Measurements from ENCODE around the gene ELL. TPM values are rescaled to one million over a fixed set of nuclear protein-coding genes. Genes with fewer than 3 reads are reported as not detected.
A peak's percentile ranks its signal among the peaks of the same experiment; 100 is the strongest.

Gene ELL
- polyA plus RNA-seq, 1 experiment = 2.7 TPM

DNA sequence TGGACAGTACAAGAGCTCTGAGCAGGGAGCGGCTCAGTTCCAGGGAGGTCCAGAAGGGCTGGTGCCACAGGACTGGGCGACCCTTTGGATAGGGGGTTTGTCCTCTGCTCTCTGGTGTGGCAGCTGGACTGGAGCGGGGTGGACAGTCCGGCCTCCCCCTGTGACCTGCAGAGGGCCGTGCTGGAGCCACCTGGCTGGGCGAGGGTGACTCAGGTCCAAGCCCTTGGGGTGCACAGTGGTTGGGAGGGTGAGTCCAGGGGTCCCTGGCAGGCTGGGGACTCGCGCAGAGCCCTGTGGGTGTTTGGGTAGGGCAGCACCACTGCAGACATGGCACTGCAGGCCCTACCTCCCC is 95.5 kb downstream of the ELL start:
- POLR2A ChIA-PET = no interaction called here
- Histone ChIP-seq H3K9me3 (ENCODE audit: control insufficient read depth, insufficient read depth, low read length) (no peaks in the 10 kb centered on the region), H3K4me3 (ENCODE audit: low read depth, low read length) (0 out of 2 replicates have a peak overlapping the region, but pooled peaks have one; percentile 22), H3K27me3 (ENCODE audit: control insufficient read depth, insufficient read depth, low read length) (no peaks in the 10 kb centered on the region), H3K27ac (ENCODE audit: low read depth, low read length) (peak overlapping the region; percentile 70)
- CTCF ChIA-PET = no interaction called here
- no peak for DNase-seq (ENCODE audit: low read depth, low spot score)
- TF ChIP-seq, protein P1, sequence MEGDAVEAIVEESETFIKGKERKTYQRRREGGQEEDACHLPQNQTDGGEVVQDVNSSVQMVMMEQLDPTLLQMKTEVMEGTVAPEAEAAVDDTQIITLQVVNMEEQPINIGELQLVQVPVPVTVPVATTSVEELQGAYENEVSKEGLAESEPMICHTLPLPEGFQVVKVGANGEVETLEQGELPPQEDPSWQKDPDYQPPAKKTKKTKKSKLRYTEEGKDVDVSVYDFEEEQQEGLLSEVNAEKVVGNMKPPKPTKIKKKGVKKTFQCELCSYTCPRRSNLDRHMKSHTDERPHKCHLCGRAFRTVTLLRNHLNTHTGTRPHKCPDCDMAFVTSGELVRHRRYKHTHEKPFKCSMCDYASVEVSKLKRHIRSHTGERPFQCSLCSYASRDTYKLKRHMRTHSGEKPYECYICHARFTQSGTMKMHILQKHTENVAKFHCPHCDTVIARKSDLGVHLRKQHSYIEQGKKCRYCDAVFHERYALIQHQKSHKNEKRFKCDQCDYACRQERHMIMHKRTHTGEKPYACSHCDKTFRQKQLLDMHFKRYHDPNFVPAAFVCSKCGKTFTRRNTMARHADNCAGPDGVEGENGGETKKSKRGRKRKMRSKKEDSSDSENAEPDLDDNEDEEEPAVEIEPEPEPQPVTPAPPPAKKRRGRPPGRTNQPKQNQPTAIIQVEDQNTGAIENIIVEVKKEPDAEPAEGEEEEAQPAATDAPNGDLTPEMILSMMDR (IDR thresholded peaks at IDR 0.05; ENCODE audit: low read depth, low read length) = no peak

DNA sequence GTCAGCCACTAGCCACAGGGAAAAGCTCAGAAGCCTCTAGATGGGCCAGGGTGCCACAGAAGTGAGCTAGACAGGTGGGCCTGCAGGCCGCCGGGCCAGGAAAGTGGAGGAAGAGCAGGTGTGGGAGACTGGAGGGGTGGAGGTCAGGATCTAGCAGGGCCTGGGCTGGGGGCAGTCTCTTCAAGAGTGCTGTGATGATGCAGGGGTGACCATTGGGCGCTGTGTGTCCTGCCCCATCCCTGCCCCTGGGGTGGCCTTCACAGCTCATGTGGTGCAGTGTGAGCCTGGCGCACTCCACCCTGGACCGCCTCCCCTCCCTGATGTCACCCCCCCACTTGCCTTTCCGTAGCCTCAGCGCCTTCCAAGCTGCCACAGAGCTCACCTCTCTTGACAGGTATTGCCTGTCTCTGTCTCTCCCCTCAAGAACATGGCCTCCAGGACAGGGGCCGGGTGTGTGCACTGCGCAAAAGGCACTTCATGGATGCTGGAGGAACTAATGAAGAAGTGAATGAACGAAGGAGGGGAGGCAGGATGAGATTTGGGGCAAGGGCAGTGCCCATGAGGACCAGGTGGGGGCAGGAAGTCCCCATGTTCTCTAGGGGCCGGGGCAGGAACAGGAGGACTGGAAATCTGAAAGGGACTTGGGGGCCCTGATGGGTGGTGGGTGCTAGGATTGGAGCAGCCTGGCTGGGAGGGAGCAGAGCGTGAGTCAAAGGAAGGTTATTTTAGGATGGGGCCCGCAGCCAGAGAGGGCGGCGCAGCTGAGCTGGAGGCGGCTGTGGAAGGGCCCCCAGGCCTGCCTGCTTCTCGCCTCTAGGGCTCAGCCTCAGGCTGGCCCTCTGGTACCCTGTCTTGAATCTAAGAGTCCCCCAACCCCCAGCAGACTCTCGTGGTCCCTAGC is 96.1 kb downstream of the ELL start:
- DNase-seq (ENCODE audit: low read depth, low spot score) = no peak
- no peaks in the 10 kb centered on the region for H3K27me3 ChIP-seq (ENCODE audit: control insufficient read depth, insufficient read depth, low read length)
- ChIA-PET POLR2A (interaction anchor here (0.9 to 1.3 kb wide), 2 partner anchors 11 to 145 kb away, joined by 4 read pairs; partner anchors contain the start of gene JUND), CTCF (interaction anchor here (1.0 kb wide), 1 partner anchor 25 kb away, joined by 3 read pairs; no protein-coding TSS in a partner anchor)
- H3K9me3 ChIP-seq (ENCODE audit: control insufficient read depth, insufficient read depth, low read length) = no peaks in the 10 kb centered on the region
- H3K27ac ChIP-seq (ENCODE audit: low read depth, low read length) = peak overlapping the region; percentile 70
- TF ChIP-seq, protein P1 (IDR thresholded peaks at IDR 0.05; ENCODE audit: low read depth, low read length) = peak; percentile 28
- H3K4me3 ChIP-seq (ENCODE audit: low read depth, low read length) = 0 out of 2 replicates have a peak overlapping the region, but pooled peaks have one; percentile 22

DNA sequence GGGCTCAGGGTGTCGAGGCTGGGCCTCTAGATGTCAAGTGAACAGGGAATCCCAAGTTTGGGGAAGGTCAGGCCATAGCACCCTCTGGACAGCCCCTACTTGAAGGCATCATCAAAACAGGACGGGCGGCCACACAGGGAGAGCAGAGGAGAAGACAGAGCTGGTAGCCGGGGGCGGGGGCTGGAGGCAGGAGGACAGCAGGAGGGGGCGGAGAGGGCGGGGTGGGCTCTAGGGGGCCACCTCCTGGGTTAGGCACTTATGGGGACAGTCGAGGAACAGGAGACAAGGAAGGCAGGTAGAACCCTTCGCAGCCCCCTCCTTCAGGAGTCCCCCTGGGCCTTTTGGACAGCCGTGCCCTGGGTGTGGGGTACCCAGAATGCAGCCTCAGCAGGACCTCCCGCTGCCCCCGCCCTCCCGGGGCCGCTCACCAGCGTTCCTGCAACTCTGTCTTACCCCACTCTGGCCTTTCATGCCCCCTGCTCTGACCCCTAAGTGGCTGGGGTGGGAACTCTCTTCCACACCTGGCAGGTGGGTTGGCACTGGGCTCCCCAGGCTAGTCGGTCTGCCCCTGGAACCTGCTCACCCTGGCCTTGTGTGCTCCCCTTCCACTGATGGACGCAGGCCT is 96.9 kb downstream of the ELL start:
- ChIA-PET POLR2A (interaction anchor here (0.6 to 1.3 kb wide), 3 partner anchors 12 to 197 kb away, joined by 3 to 4 read pairs (median 4); partner anchors contain the start of gene JUND), CTCF (interaction anchor here (1.0 kb wide), 1 partner anchor 26 kb away, joined by 3 read pairs; no protein-coding TSS in a partner anchor)
- no peaks in the 10 kb centered on the region for H3K27me3 ChIP-seq (ENCODE audit: control insufficient read depth, insufficient read depth, low read length)
- TF ChIP-seq, protein P1 (IDR thresholded peaks at IDR 0.05; ENCODE audit: low read depth, low read length) = no peak
- H3K9me3 ChIP-seq (ENCODE audit: control insufficient read depth, insufficient read depth, low read length) = no peaks in the 10 kb centered on the region; the same call in 1 of the 2 replicates
- H3K4me3 ChIP-seq (ENCODE audit: low read depth, low read length) = no peak overlapping the region
- peak overlapping the region; percentile 70 for H3K27ac ChIP-seq (ENCODE audit: low read depth, low read length)
- DNase-seq (ENCODE audit: low read depth, low spot score) = no peak

DNA sequence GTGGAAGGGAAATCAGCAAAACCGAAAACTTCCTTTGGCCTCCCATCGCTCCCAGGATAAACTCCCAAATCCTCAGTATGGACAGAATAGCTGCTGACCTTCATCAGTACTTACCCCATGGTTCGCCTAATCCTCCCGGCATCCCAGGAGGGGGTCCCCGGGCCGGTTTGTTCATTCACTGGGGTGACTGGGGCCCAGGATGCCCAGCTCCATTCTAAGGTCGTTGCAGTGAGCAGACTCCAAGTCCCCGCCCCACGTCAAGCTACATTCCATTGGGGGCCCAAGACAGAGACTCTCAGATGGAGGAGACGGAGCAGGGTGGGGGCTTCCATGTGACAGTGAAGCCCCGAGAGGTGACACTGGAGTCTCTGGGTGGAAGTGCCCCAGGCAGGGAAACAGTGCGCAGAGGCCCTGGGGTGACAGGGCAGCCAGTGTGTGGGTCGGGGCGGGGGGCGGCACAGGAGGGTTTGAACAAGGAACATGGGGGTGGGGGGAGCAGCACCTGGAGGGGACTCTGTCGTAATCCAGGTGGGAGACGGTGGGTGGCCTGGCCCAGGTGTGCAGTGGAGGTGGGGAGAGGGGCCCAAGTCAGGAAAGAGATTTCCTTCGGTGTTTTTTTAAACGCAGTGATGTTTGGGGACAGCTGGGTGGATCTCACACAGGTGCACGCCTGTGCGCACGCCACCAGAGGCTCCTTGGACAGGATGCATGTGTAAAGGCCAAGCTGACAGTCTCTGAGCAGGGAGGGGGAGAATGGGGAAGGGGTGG is 97.6 kb downstream of the ELL start:
- no peaks in the 10 kb centered on the region; the same call in 1 of the 2 replicates for H3K9me3 ChIP-seq (ENCODE audit: control insufficient read depth, insufficient read depth, low read length)
- ChIA-PET POLR2A (interaction anchor here (0.6 kb wide), 1 partner anchor 196 kb away, joined by 3 read pairs; no protein-coding TSS in a partner anchor), CTCF (no interaction called here)
- DNase-seq (ENCODE audit: low read depth, low spot score) = no peak
- H3K27ac ChIP-seq (ENCODE audit: low read depth, low read length) = no peak overlapping the region
- no peak overlapping the region for H3K4me3 ChIP-seq (ENCODE audit: low read depth, low read length)
- TF ChIP-seq, protein P1 (IDR thresholded peaks at IDR 0.05; ENCODE audit: low read depth, low read length) = no peak
- H3K27me3 ChIP-seq (ENCODE audit: control insufficient read depth, insufficient read depth, low read length) = no peaks in the 10 kb centered on the region
